IPS DF 4.7 (cell line): ENCODE data around the gene GPATCH3.
"Not testable (repeated sequence)": the region's sequence is repeated elsewhere in the genome, so short reads cannot be mapped to it uniquely, and the experiment has no call there.

ENCODE experiments used
- DNase-seq: peaks from one replicate; pipeline ENCODE4 v3.0.0-alpha.2; 2013; ENCODE audit warnings: low spot score; ENCODE audit errors: extremely low read depth

Gene GPATCH3

GRCh38 chr1:26913389-26913753 lies 13.1 kb upstream of the GPATCH3 start:
- DNase-seq = no peak

DNA sequence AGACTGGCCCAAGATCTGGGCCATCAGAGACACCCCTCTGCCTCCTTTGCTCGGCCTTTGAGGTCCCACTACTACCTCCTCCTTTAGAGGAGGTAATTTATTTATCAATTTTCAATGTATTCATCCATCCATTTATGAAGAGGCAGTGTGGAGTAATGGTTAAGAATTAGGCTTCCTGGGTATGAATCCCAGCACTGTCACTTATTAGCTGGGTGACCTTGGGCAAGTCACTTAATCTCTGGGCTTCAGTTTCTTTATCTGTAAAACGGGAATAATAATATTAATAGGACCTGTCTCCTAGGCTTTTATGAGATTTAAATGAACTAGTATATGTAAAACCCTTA lies 11.9 kb upstream of the GPATCH3 start:
- DNase-seq = no peak

DNA sequence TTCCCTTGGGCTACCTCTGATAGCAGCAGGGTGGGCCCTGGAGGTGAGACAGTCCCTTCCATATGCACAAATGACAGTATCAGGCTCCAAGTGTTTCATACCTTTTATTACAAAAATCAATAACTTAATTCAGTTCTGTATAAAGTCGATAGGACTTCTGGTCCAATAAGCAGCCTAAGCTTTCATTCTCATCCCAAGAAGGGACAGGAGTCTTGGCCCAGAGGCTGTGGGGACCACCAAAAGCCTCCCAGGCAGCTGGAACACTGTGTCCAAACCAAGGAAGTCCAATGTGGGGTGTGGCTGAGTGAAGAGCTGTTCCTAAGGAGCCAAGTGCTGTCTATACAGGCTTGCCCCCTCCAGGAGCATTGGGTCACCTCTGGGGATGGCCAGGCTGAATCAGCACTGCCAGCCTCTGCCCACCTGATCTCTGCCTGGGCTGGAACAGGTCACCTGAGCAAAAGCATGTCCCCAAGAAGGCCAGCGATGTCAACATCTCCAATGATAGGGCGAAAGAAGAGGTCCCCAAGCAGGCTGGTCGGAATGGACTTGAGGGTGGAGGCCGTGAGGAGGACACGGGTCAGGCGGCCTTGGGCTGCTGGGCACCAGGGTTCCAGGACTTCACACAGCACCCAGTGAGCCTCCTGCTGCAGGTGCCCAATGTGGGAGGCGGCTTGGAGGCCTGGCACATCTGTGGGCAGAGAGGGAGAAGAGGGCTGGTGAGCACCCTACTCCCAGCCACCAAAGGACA lies 11.3 kb upstream of the GPATCH3 start:
- DNase-seq = no peak

DNA sequence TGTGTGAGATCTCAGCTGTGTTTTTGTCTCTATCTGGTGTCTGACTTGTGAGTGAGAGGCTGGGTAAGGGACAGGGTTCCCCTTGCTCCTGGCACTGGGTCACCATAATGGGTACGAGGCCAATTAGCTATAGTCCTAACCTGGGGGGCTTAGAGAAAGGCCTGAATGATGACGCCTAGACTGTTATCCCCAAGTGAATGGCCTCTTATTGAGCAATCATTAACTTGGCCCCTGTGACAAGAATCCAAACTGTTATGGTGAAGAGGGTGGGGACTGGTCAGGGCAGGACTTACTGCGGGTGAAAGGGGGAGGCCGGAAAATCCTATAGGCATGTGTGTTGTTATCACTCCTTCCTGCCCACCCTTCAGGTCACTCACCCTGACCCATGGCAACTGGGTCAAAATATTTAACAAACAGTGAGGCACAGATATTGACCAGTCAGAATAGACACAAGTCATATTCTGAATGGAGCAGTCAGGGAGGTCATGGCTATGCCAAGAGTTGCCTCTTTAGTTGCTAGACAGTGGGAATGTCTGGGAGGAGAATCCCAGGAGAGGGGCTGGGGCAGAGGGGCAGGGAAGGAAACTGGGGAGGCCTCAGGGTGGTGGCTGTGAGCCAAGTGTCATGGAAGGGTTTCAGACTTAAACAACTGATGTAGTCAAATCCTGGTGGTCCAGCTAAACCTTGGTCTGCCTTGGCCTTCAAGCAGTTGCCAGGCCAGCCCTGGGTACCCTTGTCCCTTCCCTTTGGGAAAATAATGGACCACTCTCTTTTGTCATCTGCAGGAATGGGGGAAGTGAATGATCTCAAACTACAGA lies 10.3 kb upstream of the GPATCH3 start:
- no peak for DNase-seq

DNA sequence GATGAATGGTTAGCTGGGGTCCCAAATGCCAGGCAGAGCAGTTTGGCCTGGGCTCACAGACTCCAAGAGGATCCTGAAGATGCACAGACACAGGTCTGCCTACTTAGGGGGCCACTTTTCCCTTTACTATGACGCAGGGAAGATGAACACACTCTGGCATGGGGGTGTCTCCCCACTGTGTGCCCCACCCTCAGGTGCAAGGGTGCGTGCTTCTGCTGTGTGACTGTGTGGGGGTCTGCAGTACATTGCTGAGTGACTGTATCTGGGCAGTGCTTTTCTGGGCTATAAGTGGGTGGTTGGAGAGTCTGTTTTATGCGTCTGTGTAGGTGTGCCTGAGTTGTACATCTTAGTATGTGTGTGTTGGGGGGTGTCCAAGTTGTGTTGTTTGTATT lies 9.7 kb upstream of the GPATCH3 start:
- DNase-seq = no peak

DNA sequence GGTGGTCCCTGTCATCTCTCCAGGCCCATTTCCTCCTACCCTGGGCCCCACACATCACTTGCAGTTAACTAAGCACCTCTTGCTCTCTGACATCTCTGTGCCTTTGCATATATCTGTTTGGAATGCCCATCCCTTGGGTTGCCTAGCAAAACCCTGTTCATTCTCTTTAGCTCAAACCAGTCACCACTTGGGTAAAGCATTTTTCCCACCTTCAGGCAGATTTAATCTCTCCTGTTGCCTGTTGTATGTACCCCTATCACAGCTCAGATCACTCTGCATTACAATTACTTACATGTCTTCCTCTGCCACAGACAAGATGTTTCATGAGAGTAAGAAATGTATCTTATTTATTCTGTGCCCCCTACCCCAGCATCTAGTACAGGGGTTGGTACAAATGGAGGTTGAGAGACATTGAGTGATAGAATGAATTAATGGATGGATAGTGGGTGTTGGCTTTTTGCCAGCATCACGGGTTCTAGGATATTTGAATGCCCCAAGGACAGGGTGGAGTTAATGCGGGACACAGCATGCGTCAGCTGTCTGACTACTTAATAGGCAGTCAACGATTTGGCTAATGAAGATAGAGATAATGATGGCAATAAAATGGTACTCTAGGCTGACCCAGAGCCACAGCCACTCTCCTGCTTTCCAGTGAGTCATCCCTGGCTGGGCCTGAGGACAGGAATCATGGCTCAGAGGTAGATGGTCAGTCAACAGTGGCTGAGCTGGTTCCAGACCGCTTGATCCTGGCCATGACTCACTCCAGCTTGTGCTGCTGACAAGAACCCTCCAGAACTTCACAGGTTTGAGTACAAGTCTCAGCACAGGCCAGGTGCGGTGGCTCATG lies 7.0 kb upstream of the GPATCH3 start:
- no peak for DNase-seq

DNA sequence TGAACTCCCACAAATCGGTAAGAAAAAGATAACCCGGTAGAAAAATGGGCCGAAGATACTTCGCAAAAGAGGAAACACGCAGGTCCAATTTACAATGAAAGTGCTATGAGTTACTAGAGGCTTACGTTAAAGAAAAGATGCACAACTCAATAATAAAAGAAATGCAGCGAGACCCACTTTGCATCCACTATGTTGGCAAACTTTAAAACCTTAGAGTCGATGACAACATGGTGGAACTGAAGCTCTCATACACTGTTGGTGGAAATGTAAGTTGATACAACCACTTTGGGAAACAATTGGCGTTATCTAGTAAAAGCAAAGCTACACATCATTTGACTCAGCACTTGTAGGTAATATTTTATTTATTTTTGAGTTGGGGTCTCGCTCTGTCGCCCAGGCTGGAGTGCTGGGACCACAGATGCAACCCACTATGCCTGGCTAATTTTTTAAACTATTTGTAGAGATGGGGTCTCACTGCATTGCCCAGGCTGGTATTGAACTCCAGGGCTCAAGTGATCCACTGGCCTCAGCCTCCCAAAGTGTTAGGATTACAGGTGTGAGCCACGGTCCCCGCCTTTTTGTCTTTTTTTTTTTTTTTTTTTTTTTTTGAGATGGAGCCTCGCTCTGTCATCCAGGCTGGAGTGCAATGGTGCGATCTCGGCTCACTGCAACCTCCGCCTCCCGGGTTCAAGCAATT lies 696 bp upstream of the GPATCH3 start:
- DNase-seq = no peak

GRCh38 chr1:26897351-26897750 lies 2.9 kb downstream of the GPATCH3 start:
- DNase-seq = no peak

DNA sequence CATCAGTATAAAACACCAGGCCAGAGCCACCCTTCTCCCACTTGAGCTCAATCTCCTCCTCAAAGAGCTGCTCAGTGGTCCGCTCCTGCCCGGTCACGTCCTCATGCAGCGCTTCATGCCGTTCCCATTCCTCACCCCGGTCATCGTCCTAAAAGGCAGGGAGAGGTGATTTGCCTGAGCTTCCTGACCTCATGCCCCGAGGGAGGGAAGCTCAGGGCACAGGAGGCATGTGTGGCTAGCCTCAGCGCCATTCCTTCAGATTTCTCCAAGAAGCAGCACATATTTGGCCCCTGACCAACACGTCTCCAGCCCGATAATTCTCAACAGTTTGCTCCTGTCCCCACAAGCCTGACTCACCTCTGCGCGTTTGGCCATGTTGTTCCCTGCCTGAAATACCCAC lies 6.0 kb downstream of the GPATCH3 start:
- DNase-seq = no peak

GRCh38 chr1:26890467-26890796 lies 9.8 kb downstream of the GPATCH3 start:
- DNase-seq = no peak

DNA sequence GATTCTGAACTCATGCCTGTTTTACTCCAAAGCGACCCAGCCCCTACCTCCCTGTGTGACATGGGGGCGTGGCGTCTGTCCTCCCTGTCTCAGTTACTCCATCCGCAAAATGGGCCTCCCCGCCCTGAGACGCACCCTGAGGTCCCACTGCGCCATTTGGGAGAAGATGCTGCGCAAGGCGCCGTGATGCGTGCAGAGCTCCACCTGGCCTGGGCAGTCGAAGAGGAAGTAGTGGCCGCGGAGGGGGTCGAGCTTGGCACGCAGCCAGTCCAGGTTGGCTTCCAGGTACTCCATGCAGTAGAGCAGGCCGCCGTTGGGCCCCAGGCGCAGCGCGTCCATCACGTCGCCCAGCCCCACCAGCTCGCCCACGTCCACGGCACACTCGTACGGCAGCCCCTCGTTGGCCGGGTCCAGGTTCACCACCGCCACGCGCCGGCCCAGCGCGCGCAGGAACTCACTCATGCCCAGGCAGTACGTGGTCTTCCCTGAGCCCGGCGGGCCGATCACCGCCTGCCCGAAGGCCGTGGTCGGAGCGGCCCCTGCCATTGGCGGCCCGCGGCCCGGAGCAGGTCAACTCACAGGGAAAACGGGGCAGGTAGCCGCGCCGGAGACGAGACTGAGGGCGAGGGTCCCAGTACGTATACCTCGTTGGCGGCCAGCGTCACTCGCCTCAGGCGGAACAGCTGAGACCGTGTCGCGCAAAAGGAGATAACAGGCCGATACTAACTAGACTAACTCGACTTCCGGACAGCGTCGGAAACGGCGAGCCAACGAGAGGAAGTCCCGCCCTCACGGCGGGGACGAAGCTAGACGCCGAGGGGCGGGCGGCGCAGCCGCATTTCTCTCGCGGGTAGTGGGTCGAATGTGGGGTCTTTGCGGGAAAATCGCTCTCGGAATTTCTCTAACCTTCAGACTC lies 10.5 kb downstream of the GPATCH3 start, which contains the start of gene GPN2:
Gene GPN2, minus strand, starts transcription at position 733 of the 916 bp plus-strand sequence. Its CDS starts 187 bp downstream, at position 546.
- peak; percentile 51 for DNase-seq

- no peak for DNase-seq
These were observed 12.0 kb downstream of the GPATCH3 start for GRCh38 chr1:26888231-26888630.

- DNase-seq = no peak
These were observed 13.1 kb downstream of the GPATCH3 start for GRCh38 chr1:26887125-26887524.

DNA sequence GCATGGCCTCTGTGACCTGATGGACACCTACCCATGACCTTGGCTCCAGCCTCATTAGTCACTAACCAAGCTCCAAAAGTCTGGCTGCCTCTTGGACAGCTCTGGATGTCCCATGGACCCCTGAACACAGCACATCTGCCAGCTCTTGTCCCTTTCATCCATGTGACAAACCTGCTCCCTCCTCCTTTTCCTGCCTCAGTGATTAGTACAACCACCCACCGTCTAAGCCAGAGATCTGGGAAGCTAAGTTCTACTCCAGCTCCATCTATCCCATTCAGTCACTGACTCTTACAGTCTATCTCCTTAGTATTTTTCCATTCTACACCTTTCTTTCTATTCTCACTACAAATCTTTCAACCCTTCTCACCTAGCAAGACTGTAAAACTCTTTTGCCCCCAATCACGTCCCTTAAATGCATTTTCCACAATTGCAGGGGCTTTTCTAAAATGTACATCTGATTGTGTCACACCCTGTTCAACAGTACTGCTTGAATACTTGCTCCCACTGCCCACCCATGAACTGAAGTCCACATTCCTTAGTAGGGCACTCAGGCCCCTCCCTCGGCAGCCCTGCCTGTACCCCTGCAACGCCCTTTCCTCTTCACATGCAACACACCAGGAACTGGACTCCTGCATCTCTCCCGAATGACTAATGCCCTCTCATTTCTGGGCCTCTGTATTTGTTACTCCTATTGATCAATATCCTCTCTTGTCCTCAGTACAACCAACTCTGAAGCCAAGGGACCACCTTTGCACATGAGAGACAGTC lies 17.4 kb downstream of the GPATCH3 start:
- no peak for DNase-seq

DNA sequence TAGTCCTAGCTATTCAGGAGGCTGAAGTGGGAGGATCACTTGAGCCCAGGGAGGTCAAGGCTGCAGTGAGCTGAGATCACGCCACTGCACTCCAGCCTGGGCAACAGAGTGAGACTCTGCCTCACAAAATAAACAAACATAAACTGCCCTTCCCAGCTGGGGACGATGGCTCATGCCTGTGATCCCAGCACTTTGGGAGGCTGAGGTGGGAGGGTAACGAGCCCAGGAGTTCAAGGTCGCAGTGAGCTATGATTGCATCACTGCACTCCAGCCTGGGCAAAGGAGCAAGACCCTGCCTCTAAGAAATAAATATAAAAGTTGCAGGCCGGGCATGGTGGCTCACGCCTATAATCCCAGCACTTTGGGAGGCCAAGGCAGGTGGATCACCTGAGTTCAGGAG lies 18.7 kb downstream of the GPATCH3 start:
- DNase-seq = not testable (repeated sequence)

DNA sequence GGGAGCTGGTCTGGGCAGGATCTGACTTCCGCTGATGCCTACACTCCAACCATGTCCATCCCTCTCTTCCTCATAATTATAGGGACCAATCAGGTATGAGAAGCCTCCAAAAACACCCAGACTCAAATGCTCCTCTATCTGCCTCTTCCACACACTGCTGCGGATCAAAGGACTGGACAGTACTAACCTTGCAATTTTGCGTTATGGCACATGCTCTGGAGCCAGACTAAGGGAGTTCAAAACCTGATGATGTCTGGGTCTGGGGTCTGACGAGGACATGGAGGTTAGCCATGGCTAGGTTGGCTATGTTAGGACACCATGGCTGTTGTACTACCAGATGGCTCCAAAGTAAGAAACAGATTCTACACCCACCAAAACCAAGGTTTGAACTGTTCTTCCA lies 20.5 kb downstream of the GPATCH3 start:
- no peak for DNase-seq

DNA sequence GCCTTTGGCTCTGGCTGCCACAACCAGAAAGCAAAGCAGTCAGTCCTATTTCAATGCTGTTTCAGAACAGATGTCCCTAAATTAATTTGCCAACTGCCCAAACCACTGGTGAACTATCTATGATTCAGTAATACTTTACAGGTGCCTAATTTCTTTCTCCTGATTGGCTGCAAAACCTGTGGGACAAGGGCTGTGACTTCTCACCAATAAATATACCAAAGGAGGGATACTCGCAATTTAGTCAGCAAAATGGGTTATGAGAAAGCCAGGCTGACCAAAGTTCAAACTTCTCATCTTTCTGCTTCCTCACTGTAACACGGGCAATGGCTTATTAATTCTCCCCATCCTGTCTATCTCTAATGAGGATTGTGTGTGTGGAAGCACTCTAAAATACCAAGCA lies 22.9 kb downstream of the GPATCH3 start:
- no peak for DNase-seq

GRCh38 chr1:26874896-26875295 lies 25.4 kb downstream of the GPATCH3 start:
- DNase-seq = no peak

GRCh38 chr1:26873097-26873496 lies 27.2 kb downstream of the GPATCH3 start:
- not testable (repeated sequence) for DNase-seq
